SU-DHL-6 (cell line): ENCODE results near the gene TNPO1.

ENCODE experiments used
- CTCF ChIP-seq: fragments of 200-600 bp; sonication (generic); IDR thresholded peaks from one replicate; pipeline ENCODE4 v1.5.1; 2017; ENCODE audit warnings: antibody characterized with exemption, mild to moderate bottlenecking, low read length, moderate library complexity; ENCODE audit not compliant: insufficient read depth, poor library complexity, severe bottlenecking
- EZH2phosphoT487 ChIP-seq: fragments of 200-600 bp; sonication (generic), shearing (Covaris generic); conservative IDR thresholded peaks from 2 replicates; pipeline ENCODE4 v1.6.1; 2018; ENCODE audit warnings: mild to moderate bottlenecking, antibody characterized with exemption, low read length, moderate library complexity, mixed read lengths

- TF ChIP-seq CTCF, result no peak
- TF ChIP-seq EZH2phosphoT487, result no peak
Measured at GRCh38 chr5:72854419-72854818, 38.0 kb downstream of the TNPO1 start.
